ENCODE measurements around the gene SCG2. TPM values are rescaled to one million over a fixed set of nuclear protein-coding genes. Genes with fewer than 3 reads are reported as not detected.

The SCG2 gene
- total and polyA plus RNA-seq, 2 of the 4 experiments (the other 2 are of a cell fraction), result 0.36 to 0.46 TPM

GRCh38 chr2:223601018-223601417 lies 1.1 kb downstream of the SCG2 start:
- Histone ChIP-seq H3K9me3 (ENCODE audit: control insufficient read depth, insufficient read depth, low read length) (no peaks in the 10 kb centered on the region), H3K18ac (ENCODE audit: low read depth, low read length) (no peak overlapping the region), H3K4me1 (ENCODE audit: control insufficient read depth, insufficient read depth, low read length) (peaks cover 8% of the 10 kb centered on the region), H3K9ac (ENCODE audit: low read depth, low read length) (no peak overlapping the region), H3K36me3 (ENCODE audit: control insufficient read depth, insufficient read depth, low read length) (no peaks in the 10 kb centered on the region), H4K20me1 (ENCODE audit: insufficient read depth, low read length) (no peaks in the 10 kb centered on the region), H2BK5ac (ENCODE audit: low read depth, low read length, poor library complexity, severe bottlenecking) (no peak overlapping the region), H3K23ac (ENCODE audit: low read depth, low read length) (no peak overlapping the region), H2BK20ac (ENCODE audit: low read depth, low read length) (no peak overlapping the region), H4K91ac (ENCODE audit: insufficient read depth, low read depth, low read length) (no peak overlapping the region), H3K56ac (ENCODE audit: extremely low read depth, insufficient read depth, low read length) (no peak overlapping the region), H3K14ac (replicated peaks; ENCODE audit: low read depth, low read length) (no peak overlapping the region), H4K5ac (ENCODE audit: low read depth, low read length) (no peak overlapping the region), H2AK5ac (ENCODE audit: low read depth, low read length) (no peak overlapping the region), H3K4me3 (ENCODE audit: insufficient read depth, low read depth, low read length) (no peak overlapping the region), H3K4me2 (ENCODE audit: low read depth, low read length) (no peak overlapping the region), H4K8ac (ENCODE audit: low read depth in 2 of 2, low read length in 2 of 2) (no peak overlapping the region), H3K27ac (ENCODE audit: insufficient read depth, low read length) (no peak overlapping the region), H3K4ac (ENCODE audit: low read depth, low read length) (no peak overlapping the region), H3K9me1 (ENCODE audit: insufficient read depth, low read length) (no peaks in the 10 kb centered on the region), H2AK9ac (replicated peaks; ENCODE audit: low read depth, low read length, poor library complexity) (no peak overlapping the region), H2AFZ (replicated peaks; ENCODE audit: low read length, poor library complexity) (no peak overlapping the region), H3K27me3 (ENCODE audit: control insufficient read depth, insufficient read depth, low read length) (no peaks in the 10 kb centered on the region), H3K79me1 (ENCODE audit: low read depth in 1 of 2, low read length in 2 of 2) (no peaks in the 10 kb centered on the region), H2BK120ac (ENCODE audit: low read depth, low read length) (no peak overlapping the region), H2BK15ac (ENCODE audit: low read depth, low read length) (no peak overlapping the region)
- CTCF ChIA-PET, result no interaction called here
- no peak for TF ChIP-seq RFX5 (IDR thresholded peaks at IDR 0.05; ENCODE audit: low read depth, low read length)
- no peak for TF ChIP-seq ELK1 (IDR thresholded peaks at IDR 0.05; ENCODE audit: borderline replicate concordance, low read depth, low read length)
- TF ChIP-seq RCOR1 (IDR thresholded peaks at IDR 0.05; ENCODE audit: insufficient replicate concordance, low read length), result no peak
- no peak for TF ChIP-seq CHD1 (IDR thresholded peaks at IDR 0.05; ENCODE audit: low read depth, low read length)
- TF ChIP-seq POLR2A (IDR thresholded peaks at IDR 0.05; ENCODE audit: low read depth, low read length), result no peak
- no peak for TF ChIP-seq CEBPB (IDR thresholded peaks at IDR 0.05; ENCODE audit: low read depth, low read length)
- TF ChIP-seq, protein P1, sequence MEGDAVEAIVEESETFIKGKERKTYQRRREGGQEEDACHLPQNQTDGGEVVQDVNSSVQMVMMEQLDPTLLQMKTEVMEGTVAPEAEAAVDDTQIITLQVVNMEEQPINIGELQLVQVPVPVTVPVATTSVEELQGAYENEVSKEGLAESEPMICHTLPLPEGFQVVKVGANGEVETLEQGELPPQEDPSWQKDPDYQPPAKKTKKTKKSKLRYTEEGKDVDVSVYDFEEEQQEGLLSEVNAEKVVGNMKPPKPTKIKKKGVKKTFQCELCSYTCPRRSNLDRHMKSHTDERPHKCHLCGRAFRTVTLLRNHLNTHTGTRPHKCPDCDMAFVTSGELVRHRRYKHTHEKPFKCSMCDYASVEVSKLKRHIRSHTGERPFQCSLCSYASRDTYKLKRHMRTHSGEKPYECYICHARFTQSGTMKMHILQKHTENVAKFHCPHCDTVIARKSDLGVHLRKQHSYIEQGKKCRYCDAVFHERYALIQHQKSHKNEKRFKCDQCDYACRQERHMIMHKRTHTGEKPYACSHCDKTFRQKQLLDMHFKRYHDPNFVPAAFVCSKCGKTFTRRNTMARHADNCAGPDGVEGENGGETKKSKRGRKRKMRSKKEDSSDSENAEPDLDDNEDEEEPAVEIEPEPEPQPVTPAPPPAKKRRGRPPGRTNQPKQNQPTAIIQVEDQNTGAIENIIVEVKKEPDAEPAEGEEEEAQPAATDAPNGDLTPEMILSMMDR (conservative IDR thresholded peaks at IDR 0.05; ENCODE audit: low read depth, low read length), result no peak
- no peak for TF ChIP-seq BHLHE40 (IDR thresholded peaks at IDR 0.05; ENCODE audit: low read depth, low read length)
- TF ChIP-seq MAFK (IDR thresholded peaks at IDR 0.05; ENCODE audit: low read depth, low read length), result no peak
- no peak for TF ChIP-seq USF2 (IDR thresholded peaks at IDR 0.05; ENCODE audit: low read depth, low read length)
- TF ChIP-seq FOS (IDR thresholded peaks at IDR 0.05; ENCODE audit: low read depth, low read length), result no peak
- no peak for TF ChIP-seq RAD21 (IDR thresholded peaks at IDR 0.05; ENCODE audit: low read length)
- TF ChIP-seq SMC3 (IDR thresholded peaks at IDR 0.05; ENCODE audit: low read depth, low read length), result no peak
- no peak for TF ChIP-seq NFE2L2 (IDR thresholded peaks at IDR 0.05; ENCODE audit: low read depth, low read length)
- in situ Hi-C loops (cut with MboI; ENCODE audit: low sequenced_read_pairs) (loop anchor here (10.0 kb wide), 2 partner anchors 126 to 626 kb away; no protein-coding TSS in a partner anchor), dilution Hi-C loops (cut with HindIII; ENCODE audit: low sequenced_read_pairs, unreplicated experiment) (no loop called here), intact Hi-C loops (cut with micrococcal nuclease) (loop anchor here (5.0 to 10.0 kb wide), 3 partner anchors 294 to 619 kb away; no protein-coding TSS in a partner anchor)
- POLR2A ChIA-PET (ENCODE audit: unreplicated experiment), result no interaction called here
- BruUV-seq (replicated peaks), result no TSS peak
- ATAC-seq (ENCODE audit: low read depth) (no peak), DNase-seq (no peak)

All from IMR-90 (cell line).